HL-60 (cell line): Measurements from ENCODE around the gene ANKRD55.

Source experiments
- POLR2AphosphoS5 ChIP-seq: IDR thresholded peaks from 2 replicates; pipeline ENCODE4 v1.6.1; 2012; ENCODE audit warnings: low read depth
- TF ChIP-seq, protein P1 (sequence below): IDR thresholded peaks from one replicate; pipeline ENCODE4 v1.5.1; 2011; ENCODE audit warnings: low read length, control low read depth, inconsistent platforms; ENCODE audit not compliant: insufficient read depth
- TF ChIP-seq, protein P2 (sequence below): IDR thresholded peaks from 2 replicates; pipeline ENCODE4 v1.6.1; 2012; ENCODE audit warnings: low read depth; ENCODE audit not compliant: insufficient replicate concordance

DNA sequence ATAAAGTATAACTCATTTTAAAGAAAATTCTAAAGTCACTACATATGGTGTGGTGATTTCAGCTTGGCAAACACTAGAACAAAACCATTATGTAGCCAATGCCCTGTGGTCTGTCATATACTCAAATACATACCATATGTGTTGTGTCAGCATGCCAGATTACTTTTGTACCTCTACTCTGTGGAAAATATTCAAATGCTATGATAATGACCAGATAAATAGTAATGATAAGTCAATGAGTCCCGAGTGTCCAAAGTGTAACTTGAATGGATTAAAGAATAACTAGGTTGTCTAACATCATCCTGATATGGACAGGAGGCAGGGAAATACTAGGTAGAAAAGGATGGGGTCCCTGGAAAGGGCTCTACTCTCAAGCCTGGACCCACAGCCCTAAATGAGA, 180.4 kb downstream of the ANKRD55 start:
- TF ChIP-seq, protein P1, sequence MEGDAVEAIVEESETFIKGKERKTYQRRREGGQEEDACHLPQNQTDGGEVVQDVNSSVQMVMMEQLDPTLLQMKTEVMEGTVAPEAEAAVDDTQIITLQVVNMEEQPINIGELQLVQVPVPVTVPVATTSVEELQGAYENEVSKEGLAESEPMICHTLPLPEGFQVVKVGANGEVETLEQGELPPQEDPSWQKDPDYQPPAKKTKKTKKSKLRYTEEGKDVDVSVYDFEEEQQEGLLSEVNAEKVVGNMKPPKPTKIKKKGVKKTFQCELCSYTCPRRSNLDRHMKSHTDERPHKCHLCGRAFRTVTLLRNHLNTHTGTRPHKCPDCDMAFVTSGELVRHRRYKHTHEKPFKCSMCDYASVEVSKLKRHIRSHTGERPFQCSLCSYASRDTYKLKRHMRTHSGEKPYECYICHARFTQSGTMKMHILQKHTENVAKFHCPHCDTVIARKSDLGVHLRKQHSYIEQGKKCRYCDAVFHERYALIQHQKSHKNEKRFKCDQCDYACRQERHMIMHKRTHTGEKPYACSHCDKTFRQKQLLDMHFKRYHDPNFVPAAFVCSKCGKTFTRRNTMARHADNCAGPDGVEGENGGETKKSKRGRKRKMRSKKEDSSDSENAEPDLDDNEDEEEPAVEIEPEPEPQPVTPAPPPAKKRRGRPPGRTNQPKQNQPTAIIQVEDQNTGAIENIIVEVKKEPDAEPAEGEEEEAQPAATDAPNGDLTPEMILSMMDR = no peak
- no peak for TF ChIP-seq POLR2AphosphoS5
- TF ChIP-seq, protein P2, sequence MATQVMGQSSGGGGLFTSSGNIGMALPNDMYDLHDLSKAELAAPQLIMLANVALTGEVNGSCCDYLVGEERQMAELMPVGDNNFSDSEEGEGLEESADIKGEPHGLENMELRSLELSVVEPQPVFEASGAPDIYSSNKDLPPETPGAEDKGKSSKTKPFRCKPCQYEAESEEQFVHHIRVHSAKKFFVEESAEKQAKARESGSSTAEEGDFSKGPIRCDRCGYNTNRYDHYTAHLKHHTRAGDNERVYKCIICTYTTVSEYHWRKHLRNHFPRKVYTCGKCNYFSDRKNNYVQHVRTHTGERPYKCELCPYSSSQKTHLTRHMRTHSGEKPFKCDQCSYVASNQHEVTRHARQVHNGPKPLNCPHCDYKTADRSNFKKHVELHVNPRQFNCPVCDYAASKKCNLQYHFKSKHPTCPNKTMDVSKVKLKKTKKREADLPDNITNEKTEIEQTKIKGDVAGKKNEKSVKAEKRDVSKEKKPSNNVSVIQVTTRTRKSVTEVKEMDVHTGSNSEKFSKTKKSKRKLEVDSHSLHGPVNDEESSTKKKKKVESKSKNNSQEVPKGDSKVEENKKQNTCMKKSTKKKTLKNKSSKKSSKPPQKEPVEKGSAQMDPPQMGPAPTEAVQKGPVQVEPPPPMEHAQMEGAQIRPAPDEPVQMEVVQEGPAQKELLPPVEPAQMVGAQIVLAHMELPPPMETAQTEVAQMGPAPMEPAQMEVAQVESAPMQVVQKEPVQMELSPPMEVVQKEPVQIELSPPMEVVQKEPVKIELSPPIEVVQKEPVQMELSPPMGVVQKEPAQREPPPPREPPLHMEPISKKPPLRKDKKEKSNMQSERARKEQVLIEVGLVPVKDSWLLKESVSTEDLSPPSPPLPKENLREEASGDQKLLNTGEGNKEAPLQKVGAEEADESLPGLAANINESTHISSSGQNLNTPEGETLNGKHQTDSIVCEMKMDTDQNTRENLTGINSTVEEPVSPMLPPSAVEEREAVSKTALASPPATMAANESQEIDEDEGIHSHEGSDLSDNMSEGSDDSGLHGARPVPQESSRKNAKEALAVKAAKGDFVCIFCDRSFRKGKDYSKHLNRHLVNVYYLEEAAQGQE = no peak
